HEK293 (cell line): ENCODE results near the gene CTIF.

Source experiments
- AEBP2 ChIP-seq: fragments of 450-650 bp; formaldehyde crosslinking; IDR thresholded peaks from 2 replicates; pipeline ENCODE4 v1.5.1; 2016; ENCODE audit warnings: missing biosample characterization, missing genetic modification characterization, borderline replicate concordance
- BCL11B ChIP-seq: fragments of 450-650 bp; formaldehyde crosslinking; IDR thresholded peaks from 2 replicates; pipeline ENCODE4 v1.5.1; 2016; ENCODE audit warnings: low read depth, missing biosample characterization, missing genetic modification characterization
- BCL6B ChIP-seq: fragments of 450-650 bp; formaldehyde crosslinking; IDR thresholded peaks from 2 replicates; pipeline ENCODE4 v1.5.1; 2017; ENCODE audit warnings: missing biosample characterization, missing genetic modification characterization
- GLI2 ChIP-seq: fragments of 450-650 bp; formaldehyde crosslinking; IDR thresholded peaks from 2 replicates; pipeline ENCODE4; 2017; ENCODE audit warnings: missing biosample characterization, missing genetic modification characterization, low read depth, borderline replicate concordance
- INSM2 ChIP-seq: fragments of 450-650 bp; formaldehyde crosslinking; IDR thresholded peaks from 2 replicates; pipeline ENCODE4 v1.5.1; 2016; ENCODE audit warnings: missing biosample characterization, missing genetic modification characterization
- KLF16 ChIP-seq: fragments of 450-650 bp; formaldehyde crosslinking; IDR thresholded peaks from 2 replicates; pipeline ENCODE4 v1.5.1; 2017; ENCODE audit warnings: missing biosample characterization, missing genetic modification characterization
- SP7 ChIP-seq: fragments of 450-650 bp; formaldehyde crosslinking; IDR thresholded peaks from 2 replicates; pipeline ENCODE4 v1.5.1; 2016; ENCODE audit warnings: missing biosample characterization, missing genetic modification characterization
- ZBTB17 ChIP-seq: fragments of 450-650 bp; formaldehyde crosslinking; IDR thresholded peaks from 2 replicates; pipeline ENCODE4 v1.5.1; 2016; ENCODE audit warnings: missing biosample characterization, missing genetic modification characterization
- ZBTB48 ChIP-seq: fragments of 450-650 bp; formaldehyde crosslinking; IDR thresholded peaks from 2 replicates; pipeline ENCODE4 v1.5.1; 2016; ENCODE audit warnings: missing biosample characterization, missing genetic modification characterization
- ZFP3 ChIP-seq: fragments of 450-650 bp; formaldehyde crosslinking; IDR thresholded peaks from 2 replicates; pipeline ENCODE4 v1.5.1; 2016; ENCODE audit warnings: low read depth, missing biosample characterization, missing genetic modification characterization
- ZNF114 ChIP-seq: fragments of 450-650 bp; formaldehyde crosslinking; IDR thresholded peaks from 2 replicates; pipeline ENCODE4 v1.5.0; 2017; ENCODE audit warnings: missing biosample characterization, missing genetic modification characterization
- ZNF132 ChIP-seq: fragments of 450-650 bp; formaldehyde crosslinking; IDR thresholded peaks from 2 replicates; pipeline ENCODE4 v1.5.1; 2017; ENCODE audit warnings: missing biosample characterization, missing genetic modification characterization, borderline replicate concordance
- ZNF155 ChIP-seq: fragments of 450-650 bp; formaldehyde crosslinking; IDR thresholded peaks from 2 replicates; pipeline ENCODE4 v1.5.1; 2016; ENCODE audit warnings: missing biosample characterization, missing genetic modification characterization
- ZNF157 ChIP-seq: fragments of 450-650 bp; formaldehyde crosslinking; IDR thresholded peaks from 2 replicates; pipeline ENCODE4 v1.5.1; 2016; ENCODE audit warnings: missing biosample characterization, missing genetic modification characterization
- ZNF18 ChIP-seq: fragments of 450-650 bp; formaldehyde crosslinking; IDR thresholded peaks from 2 replicates; pipeline ENCODE4 v1.5.1; 2016; ENCODE audit warnings: missing biosample characterization, missing genetic modification characterization
- ZNF2 ChIP-seq: fragments of 450-650 bp; formaldehyde crosslinking; IDR thresholded peaks from 2 replicates; pipeline ENCODE4 v1.5.1; 2016; ENCODE audit warnings: missing biosample characterization, missing genetic modification characterization
- ZNF202 ChIP-seq: fragments of 450-650 bp; formaldehyde crosslinking; IDR thresholded peaks from 2 replicates; pipeline ENCODE4 v1.5.1; 2016; ENCODE audit warnings: missing biosample characterization, missing genetic modification characterization, borderline replicate concordance
- ZNF48 ChIP-seq: fragments of 450-650 bp; formaldehyde crosslinking; IDR thresholded peaks from 2 replicates; pipeline ENCODE4 v1.5.1; 2016; ENCODE audit warnings: missing biosample characterization, missing genetic modification characterization
- ZNF501 ChIP-seq: fragments of 450-650 bp; formaldehyde crosslinking; IDR thresholded peaks from 2 replicates; pipeline ENCODE4 v1.5.1; 2016; ENCODE audit warnings: missing biosample characterization, missing genetic modification characterization
- ZNF555 ChIP-seq: fragments of 450-650 bp; formaldehyde crosslinking; conservative IDR thresholded peaks from 2 replicates; pipeline ENCODE4 v1.5.1; 2017; ENCODE audit warnings: missing biosample characterization, mild to moderate bottlenecking, missing genetic modification characterization, inconsistent platforms
- ZNF571 ChIP-seq: fragments of 450-650 bp; formaldehyde crosslinking; IDR thresholded peaks from 2 replicates; pipeline ENCODE4 v1.5.0; 2017; ENCODE audit warnings: missing biosample characterization, missing genetic modification characterization
- ZNF624 ChIP-seq: fragments of 450-650 bp; formaldehyde crosslinking; IDR thresholded peaks from 2 replicates; pipeline ENCODE4 v1.5.1; 2017; ENCODE audit warnings: missing biosample characterization, missing genetic modification characterization
- ZNF645 ChIP-seq: fragments of 450-650 bp; formaldehyde crosslinking; IDR thresholded peaks from 2 replicates; pipeline ENCODE4; 2016; ENCODE audit warnings: missing biosample characterization, missing genetic modification characterization
- ZNF660 ChIP-seq: fragments of 450-650 bp; IDR thresholded peaks from 2 replicates; pipeline ENCODE4 v1.5.1; 2018; ENCODE audit warnings: missing biosample characterization, mild to moderate bottlenecking, missing genetic modification characterization
- ZNF664 ChIP-seq: fragments of 450-650 bp; formaldehyde crosslinking; IDR thresholded peaks from 2 replicates; pipeline ENCODE4 v1.5.1; 2016; ENCODE audit warnings: missing biosample characterization, missing genetic modification characterization
- ZNF707 ChIP-seq: fragments of 450-650 bp; formaldehyde crosslinking; IDR thresholded peaks from 2 replicates; pipeline ENCODE4 v1.5.1; 2016; ENCODE audit warnings: missing biosample characterization, missing genetic modification characterization
- TF ChIP-seq, protein P1 (sequence below): fragments of 450-650 bp; formaldehyde crosslinking; IDR thresholded peaks from 2 replicates; pipeline ENCODE4 v1.5.1; 2016; ENCODE audit warnings: missing biosample characterization, missing genetic modification characterization
- TF ChIP-seq, protein P2 (sequence below): fragments of 450-650 bp; formaldehyde crosslinking; IDR thresholded peaks from 2 replicates; pipeline ENCODE4 v1.5.1; 2016; ENCODE audit warnings: missing biosample characterization, missing genetic modification characterization

CTIF gene

DNA sequence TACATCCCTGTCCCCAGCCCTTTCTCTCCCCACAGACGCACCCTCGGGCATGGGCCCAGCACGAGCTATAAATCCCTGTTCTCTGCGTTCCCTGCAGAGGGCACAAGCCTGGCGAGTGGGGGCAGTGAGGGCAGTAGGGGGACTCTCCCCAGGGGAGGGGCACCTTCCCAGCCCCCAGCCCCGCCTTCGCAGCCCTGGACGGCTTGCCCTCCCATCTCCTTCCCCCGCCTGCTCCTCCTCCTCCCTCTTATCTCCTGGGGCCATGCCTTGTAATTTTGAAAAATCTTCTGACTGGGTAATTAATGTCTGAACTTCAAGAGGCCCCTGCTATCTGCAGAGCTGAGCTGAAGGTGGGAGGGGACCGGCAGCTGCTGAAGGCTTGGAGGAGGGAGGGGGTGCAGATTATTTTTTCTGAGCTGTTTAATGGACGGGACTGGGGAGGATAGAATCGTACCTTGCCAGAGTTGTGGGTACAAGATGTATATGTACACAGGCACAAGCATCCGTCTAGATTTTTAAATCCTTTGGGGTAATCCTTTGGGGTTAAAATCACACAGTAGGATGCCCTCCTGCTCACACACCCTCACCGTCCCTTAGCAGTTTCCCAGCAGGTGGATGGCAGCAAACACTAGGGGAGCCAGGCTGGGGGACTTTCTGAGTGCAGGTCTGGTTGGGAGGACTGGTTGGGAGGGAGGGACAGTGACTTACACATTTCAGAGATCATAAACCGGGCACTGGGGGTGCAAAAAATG, 290.0 kb downstream of the CTIF start (continued):
- no peak for TF ChIP-seq GLI2 (tag by site-specific recombination)
- TF ChIP-seq ZNF571 (tag by site-specific recombination): no peak
- no peak for TF ChIP-seq AEBP2 (tag by site-specific recombination)
- no peak for TF ChIP-seq ZNF114 (tag by site-specific recombination)
- TF ChIP-seq BCL6B: no peak
- TF ChIP-seq ZBTB48 (tag by site-specific recombination): no peak; the same call in 1 of the 2 replicates
- no peak for TF ChIP-seq ZNF157
- TF ChIP-seq ZNF664: no peak
- TF ChIP-seq ZBTB17 (tag by site-specific recombination): peak; percentile 94
- no peak for TF ChIP-seq ZNF660
- TF ChIP-seq, protein P1, sequence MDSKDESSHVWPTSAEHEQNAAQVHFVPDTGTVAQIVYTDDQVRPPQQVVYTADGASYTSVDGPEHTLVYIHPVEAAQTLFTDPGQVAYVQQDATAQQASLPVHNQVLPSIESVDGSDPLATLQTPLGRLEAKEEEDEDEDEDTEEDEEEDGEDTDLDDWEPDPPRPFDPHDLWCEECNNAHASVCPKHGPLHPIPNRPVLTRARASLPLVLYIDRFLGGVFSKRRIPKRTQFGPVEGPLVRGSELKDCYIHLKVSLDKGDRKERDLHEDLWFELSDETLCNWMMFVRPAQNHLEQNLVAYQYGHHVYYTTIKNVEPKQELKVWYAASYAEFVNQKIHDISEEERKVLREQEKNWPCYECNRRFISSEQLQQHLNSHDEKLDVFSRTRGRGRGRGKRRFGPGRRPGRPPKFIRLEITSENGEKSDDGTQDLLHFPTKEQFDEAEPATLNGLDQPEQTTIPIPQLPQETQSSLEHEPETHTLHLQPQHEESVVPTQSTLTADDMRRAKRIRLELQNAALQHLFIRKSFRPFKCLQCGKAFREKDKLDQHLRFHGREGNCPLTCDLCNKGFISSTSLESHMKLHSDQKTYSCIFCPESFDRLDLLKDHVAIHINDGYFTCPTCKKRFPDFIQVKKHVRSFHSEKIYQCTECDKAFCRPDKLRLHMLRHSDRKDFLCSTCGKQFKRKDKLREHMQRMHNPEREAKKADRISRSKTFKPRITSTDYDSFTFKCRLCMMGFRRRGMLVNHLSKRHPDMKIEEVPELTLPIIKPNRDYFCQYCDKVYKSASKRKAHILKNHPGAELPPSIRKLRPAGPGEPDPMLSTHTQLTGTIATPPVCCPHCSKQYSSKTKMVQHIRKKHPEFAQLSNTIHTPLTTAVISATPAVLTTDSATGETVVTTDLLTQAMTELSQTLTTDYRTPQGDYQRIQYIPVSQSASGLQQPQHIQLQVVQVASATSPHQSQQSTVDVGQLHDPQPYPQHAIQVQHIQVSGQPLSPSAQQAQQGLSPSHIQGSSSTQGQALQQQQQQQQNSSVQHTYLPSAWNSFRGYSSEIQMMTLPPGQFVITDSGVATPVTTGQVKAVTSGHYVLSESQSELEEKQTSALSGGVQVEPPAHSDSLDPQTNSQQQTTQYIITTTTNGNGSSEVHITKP (tag by site-specific recombination): peak; percentile 14; the same call in 1 of the 2 replicates
- TF ChIP-seq ZNF132 (tag by site-specific recombination): no peak
- no peak for TF ChIP-seq ZNF555 (tag by site-specific recombination)
- TF ChIP-seq ZNF707 (tag by site-specific recombination): no peak
- TF ChIP-seq ZNF18 (tag by site-specific recombination): no peak
- TF ChIP-seq ZNF501 (tag by site-specific recombination): peak; percentile 32; the same call in 1 of the 2 replicates
- TF ChIP-seq, protein P2, sequence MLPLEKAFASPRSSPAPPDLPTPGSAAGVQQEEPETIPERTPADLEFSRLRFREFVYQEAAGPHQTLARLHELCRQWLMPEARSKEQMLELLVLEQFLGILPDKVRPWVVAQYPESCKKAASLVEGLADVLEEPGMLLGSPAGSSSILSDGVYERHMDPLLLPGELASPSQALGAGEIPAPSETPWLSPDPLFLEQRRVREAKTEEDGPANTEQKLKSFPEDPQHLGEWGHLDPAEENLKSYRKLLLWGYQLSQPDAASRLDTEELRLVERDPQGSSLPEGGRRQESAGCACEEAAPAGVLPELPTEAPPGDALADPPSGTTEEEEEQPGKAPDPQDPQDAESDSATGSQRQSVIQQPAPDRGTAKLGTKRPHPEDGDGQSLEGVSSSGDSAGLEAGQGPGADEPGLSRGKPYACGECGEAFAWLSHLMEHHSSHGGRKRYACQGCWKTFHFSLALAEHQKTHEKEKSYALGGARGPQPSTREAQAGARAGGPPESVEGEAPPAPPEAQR (tag by site-specific recombination): no peak
- no peak for TF ChIP-seq ZNF645 (tag by site-specific recombination)
- TF ChIP-seq ZFP3 (tag by site-specific recombination): no peak
- TF ChIP-seq ZNF2 (tag by site-specific recombination): no peak
- TF ChIP-seq SP7 (tag by site-specific recombination): peak; percentile 96
- TF ChIP-seq ZNF155 (tag by site-specific recombination): no peak
- peak; percentile 63 for TF ChIP-seq KLF16 (tag by site-specific recombination)
- no peak for TF ChIP-seq ZNF624 (tag by site-specific recombination)
- no peak for TF ChIP-seq ZNF48 (tag by site-specific recombination)
- no peak for TF ChIP-seq INSM2
- TF ChIP-seq BCL11B: no peak; the same call in 1 of the 2 replicates
- TF ChIP-seq ZNF202 (tag by site-specific recombination): no peak
